Right lobe of liver (tissue), 4 donors: ENCODE data around the gene RICTOR.

ENCODE experiments used
- POLR2A ChIP-seq: fragments of 450-650 bp; IDR thresholded peaks from one replicate; pipeline ENCODE4 v1.6.1; 2017; ENCODE audit warnings: antibody characterized with exemption, mild to moderate bottlenecking
- TF ChIP-seq, protein P1 (sequence below), 4 donors: fragments of 200-600 bp in 3 of 4; fragments of 450-650 bp in 1 of 4; IDR thresholded peaks; one replicate each; pipeline versions ENCODE4 v1.5.1 to v1.8.0; 2016 to 2022; ENCODE audit warnings: antibody characterized with exemption in 4 of 4, mild to moderate bottlenecking in 2 of 4
- donor health status: DM: no; HTN: no; CAD: no.
- donor health status: DM: no; HTN: no; CAD: no.
- donor health status: DM: no; HTN: yes; CAD: no.

DNA sequence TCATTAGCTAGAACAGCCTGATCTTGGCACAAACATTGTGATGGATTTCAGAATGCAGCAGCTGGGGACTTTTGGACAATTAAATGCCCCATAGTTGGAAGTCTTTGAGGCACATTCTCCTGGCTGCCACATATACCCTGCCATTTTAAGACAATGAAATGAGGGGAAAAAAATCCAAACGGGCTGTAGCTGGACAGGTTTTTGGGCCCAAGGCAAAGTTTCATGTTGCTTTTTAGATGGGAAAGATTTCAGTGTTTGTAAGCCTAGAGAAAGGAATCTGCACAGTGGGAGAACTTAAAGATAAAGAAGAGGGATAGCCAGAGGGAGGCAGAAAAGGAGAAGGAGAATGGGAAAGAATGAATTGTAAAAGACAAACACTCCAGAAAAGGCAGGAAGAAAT lies 30.0 kb upstream of the RICTOR start:
- TF ChIP-seq POLR2A: no peak
- TF ChIP-seq, protein P1, sequence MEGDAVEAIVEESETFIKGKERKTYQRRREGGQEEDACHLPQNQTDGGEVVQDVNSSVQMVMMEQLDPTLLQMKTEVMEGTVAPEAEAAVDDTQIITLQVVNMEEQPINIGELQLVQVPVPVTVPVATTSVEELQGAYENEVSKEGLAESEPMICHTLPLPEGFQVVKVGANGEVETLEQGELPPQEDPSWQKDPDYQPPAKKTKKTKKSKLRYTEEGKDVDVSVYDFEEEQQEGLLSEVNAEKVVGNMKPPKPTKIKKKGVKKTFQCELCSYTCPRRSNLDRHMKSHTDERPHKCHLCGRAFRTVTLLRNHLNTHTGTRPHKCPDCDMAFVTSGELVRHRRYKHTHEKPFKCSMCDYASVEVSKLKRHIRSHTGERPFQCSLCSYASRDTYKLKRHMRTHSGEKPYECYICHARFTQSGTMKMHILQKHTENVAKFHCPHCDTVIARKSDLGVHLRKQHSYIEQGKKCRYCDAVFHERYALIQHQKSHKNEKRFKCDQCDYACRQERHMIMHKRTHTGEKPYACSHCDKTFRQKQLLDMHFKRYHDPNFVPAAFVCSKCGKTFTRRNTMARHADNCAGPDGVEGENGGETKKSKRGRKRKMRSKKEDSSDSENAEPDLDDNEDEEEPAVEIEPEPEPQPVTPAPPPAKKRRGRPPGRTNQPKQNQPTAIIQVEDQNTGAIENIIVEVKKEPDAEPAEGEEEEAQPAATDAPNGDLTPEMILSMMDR (IDR thresholded peaks at IDR 0.05): no peak
